Pulmonary artery endothelial cell (primary cell): Measurements from ENCODE around the gene HLF. TPM values are rescaled to one million over a fixed set of nuclear protein-coding genes. Genes with fewer than 3 reads are reported as not detected.

Source experiments
- DNase-seq: peaks from one replicate; pipeline ENCODE4 v3.0.0-alpha.2; 2011; ENCODE audit warnings: low read depth, low spot score
- total RNA-seq: library from RNA; depleted of rRNA; stranded (reverse); fragments of >200 nt; gene quantifications from 2 replicates; pipeline ENCODE4 v1.2.3, GENCODE V29; 2014

The HLF gene
- total RNA-seq, 1 donor from 2014 or later, result 0.13 TPM

DNA sequence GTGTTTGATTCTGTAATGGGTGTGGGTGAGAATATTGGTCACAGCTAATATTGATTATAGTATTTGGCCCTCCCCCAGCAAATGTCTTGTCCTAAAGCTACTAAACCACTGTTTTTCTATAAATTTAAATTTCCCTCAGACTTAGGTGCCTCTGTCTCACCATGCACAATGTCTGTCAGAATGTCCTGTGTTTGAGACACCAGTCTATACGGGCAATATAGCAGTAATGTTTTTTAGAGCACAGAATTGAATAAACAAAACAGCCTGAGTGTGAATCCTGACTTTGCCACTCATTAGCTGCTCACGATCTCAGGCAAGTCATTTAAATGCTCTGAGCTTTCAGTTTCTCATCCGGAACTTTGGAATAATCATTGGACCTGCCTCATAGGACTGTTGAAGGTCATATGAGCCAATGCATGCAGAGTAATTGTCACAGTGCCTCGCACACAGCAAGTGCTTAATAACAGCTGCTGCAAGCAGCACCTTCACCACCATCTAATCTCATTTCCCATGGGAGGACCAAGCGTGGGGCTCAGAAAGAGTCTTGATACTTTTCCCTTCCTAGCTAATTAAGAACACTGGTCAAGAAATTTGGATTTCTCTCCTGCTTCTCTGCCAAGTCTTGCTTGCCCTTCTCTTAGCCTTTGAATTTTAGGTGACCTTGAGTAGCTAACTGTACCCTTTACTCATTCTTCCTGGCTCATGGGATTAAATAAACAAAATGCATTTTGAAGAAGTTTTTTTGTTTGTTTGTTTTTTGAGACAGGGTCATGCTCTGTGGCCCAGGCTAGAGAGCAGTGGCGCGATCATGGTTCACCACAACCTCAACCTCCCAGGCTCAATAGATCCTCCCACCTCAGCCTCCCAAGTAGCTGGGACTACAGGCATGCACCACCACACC is 9.8 kb downstream of the HLF start:
- DNase-seq, result no peak

DNA sequence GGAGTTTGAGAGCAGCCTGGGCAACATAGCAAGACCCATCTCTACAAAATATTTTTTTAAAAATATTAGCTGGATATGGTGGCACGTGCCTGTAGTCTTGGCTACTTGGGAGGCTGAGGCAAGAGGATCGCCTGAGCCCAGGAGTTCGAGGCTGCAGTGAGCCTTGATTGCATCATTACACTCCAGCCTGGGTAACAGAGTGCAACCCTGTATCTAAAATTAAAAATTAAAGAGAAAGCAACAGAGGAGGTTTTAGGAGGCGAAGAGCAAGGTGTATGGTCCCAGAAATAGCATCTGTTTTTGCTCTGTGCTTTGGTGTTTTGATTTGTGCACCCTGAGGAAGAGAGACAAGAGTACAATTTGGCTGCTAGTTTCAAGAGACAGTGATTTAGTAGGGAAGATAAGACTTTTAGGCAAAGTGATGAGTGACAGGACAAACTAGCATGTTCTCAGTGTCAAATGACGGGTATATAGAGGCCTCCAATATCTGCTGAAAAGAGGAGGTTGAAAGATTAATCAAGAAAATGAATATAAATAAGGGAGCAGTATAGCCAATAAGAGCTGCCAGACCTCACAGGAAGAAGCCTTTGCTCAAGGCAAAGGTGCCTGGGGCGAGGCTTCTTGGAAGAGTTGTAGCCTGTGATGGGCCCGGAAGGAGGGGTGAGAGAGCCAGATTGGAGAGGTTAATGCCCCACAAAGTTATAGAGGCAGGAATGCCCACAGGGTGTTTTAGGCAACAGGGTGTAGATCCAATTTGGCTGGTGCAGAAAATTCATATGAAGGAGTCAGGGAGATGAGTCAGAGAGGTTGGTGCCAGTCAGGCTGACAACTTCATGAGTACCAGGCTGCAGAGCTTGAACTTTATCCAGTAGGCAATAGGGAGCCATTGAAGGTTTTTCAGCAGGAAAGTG is 11.4 kb downstream of the HLF start:
- DNase-seq, result no peak

DNA sequence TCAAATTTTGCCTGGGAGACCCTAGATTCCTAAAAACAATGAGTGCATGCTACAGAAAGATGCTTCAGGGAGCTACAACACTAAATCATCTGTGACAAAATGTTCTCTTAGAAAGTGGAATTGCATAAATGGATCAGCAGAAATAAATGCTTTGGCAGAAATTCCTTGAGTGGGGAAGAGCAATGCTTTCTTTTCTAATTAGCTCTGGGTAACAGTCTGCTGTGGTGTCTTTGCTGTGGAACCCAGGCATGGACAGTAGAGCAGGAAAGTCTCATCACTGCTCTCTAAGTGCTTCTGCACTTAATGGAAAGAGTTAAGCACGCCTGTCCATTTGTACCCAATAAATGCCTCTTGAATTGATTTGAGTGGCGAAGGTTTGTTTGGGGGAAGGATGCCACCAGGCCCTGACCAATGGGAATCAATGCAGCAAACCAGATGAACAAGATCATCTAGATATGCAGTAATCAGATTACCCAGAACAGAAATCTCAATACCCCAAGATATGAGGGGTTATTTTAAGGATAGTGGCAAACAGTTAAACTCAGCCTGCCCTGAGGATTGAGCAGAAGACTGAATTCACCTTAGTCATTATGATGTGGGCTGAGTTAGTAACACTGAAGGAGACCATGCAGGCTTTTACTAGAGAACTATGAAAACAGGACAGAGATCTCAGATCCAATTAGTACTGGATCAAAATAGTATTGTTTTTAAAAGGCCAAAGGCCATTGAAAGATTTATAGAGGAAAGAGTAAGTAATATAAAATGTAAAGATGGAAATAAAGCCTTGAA is 13.6 kb downstream of the HLF start:
- DNase-seq, result no peak

- DNase-seq, result no peak
Measured at GRCh38 chr17:55279203-55279602, 14.4 kb downstream of the HLF start.

DNA sequence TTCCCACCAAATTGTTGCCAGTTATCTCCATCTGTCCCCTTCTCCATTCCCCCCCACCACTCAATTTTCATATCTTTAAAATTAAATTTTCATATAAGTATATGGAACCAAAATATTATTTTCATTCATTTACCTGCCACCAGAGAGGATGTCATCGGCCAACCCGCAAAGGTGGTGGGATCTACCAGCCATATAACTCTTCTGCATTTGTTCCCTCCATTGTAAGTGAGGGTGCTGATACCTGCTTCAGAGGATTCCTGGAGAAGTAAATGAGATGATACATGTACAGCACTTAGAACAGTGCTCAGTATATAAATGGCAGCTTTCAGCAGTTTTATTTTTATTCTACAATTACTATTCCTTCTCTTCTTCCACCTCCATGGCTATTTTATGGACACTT is 15.0 kb downstream of the HLF start:
- no peak for DNase-seq

- DNase-seq, result no peak
Measured at GRCh38 chr17:55280212-55280611, 15.5 kb downstream of the HLF start.

DNA sequence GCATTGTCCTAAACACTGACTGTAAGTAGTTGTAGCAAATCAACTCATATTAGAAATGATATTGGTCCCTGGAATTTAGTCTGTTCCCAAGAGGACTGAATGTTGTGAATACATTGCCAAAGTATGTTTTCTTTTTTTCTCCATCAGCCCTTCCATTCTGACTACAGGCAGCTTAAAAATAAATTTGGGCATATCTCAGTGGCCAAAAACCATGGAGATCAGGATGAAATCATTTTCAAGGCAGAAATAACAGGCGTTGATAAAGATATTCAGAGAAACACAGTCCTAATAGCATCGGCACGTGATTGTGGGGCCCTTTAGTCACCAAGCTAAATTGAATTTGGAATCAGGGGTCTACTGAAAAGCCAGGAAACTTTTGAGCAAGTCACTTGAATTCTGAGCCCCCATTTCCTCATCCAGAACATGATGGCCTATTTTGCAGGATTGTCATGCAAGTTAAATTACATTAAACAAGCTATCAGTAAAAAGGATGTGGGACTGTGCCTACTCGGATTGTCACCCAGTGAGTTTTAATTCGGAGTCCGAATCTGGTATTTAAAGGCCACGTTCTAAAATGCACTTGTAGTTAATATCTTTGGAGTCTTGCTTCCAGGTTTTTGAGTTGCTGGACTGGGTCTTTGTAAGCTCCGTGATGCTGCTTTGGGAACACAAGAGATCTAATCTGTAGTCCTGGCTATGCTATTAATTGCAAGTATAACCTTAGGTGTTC is 17.1 kb downstream of the HLF start:
- DNase-seq, result no peak

GRCh38 chr17:55282379-55282702 is 17.6 kb downstream of the HLF start:
- no peak for DNase-seq

- no peak for DNase-seq
Measured at GRCh38 chr17:55282741-55283140, 18.0 kb downstream of the HLF start.

DNA sequence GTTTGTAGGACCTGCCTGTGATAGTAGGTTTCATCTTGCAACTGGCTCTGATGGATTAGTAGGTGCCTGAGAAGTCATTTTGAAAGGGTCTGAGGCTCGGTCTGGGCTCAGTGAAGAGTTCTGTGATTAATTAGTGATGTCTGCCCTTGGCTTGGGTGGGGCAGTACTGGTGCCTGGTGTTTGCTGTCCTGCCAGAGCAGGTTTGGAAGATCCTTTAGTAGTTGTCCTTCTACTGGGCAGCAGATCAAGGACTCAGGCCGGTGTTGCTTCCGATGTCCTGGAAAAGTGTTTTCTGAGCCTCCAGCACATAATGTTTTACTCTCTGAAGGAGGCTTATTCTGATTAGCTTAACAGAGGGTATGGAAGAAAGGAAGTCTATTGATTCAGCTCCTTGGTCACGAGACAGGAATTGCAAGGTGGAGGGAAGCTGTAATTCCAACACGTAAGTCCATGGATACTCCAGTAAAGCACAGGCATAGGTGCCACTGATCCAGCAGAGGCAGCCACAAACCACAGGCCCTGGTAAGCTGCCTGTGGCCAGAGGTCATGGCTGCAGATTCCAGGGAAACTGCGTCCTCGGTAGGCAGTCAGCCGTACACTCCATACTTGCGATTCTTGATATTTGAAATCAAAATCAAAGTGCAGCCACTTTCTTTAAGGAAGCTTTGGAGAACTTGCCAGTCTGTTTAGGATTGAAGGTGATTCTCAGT is 18.7 kb downstream of the HLF start:
- no peak for DNase-seq

GRCh38 chr17:55284001-55284884 is 19.5 kb downstream of the HLF start:
- DNase-seq, result no peak

- no peak for DNase-seq
Measured at GRCh38 chr17:55284944-55285339, 20.2 kb downstream of the HLF start.

DNA sequence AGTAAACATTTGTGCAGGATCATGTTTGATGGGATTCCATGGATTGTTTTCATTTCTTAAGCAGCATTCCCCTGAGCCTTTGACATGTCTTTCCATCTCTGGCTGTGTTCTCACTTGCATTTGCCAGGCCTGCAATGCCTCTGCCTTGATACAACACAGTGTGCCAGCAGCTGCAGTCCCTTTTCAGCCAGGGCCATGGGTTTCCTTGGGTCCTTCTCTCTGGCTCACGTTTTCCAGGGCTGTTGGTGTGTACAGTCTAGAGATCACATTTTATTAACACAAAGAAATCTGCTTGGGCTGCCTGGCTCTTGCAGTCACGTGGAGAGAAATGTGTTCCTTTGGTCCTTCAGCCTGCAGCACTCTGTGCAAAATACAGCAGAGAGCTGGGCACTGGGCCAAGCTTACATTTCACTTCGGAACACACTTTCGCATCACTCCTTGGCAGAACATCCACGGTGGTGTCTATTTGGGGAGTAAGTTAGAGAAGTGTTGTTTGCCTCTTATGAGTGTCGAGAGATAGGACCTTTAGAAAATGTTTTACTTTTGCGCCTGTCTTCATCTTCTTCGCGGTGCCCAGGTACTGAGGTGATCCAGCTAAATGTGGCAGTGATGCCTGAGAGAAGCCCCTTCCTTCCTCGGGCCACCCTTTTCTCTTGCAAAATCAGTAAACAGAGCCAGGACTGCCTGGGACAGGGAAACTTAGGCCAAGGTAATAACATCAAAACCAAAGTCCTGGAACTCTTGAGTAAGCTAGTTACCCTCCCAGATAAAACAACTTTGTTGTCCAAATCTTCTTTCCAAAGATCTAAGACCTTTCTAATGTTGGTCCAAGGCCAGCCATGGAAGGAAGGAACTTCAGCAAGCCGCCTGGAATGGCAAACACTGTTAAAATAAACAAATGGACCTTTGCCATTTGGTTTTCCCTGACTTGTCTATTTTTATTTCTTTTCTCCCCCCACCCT is 20.9 kb downstream of the HLF start:
- DNase-seq, result no peak

- DNase-seq, result no peak
Measured at GRCh38 chr17:55286681-55287589, 22.2 kb downstream of the HLF start.

DNA sequence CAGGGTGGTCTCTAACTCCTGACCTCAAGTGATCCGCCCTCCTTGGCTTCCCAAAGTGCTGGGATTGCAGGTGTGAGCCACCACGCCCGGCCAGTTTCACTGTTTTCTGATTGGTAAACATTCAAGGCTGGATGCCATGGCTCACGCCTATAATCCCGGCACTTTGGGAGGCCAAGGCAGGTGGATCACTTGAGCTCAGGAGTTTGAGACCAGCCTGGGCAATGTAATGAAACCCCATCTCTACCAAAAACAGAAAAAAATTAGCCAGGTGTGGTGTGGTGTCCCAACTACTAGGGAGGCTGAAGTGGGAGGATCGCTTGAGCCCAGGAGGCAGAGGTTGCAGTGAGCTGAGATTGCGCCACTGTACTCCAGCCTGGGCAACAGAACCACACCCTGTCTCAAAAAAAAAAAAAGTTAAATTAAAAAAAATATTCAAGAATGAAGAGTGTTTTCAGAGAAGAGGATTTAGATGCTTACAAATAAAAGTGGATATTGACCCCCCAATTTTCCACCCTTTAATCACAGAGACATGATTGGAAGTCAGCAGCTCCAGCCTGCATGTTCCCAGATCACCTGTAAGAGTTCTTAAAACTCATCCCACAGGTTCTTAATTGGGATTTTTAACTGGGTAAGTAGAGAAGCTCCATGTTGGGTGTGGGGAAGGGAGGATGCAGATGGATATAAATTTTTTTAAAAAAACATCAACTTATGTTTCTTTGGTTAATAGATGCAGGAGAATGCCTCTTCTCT is 23.8 kb downstream of the HLF start:
- DNase-seq, result no peak

DNA sequence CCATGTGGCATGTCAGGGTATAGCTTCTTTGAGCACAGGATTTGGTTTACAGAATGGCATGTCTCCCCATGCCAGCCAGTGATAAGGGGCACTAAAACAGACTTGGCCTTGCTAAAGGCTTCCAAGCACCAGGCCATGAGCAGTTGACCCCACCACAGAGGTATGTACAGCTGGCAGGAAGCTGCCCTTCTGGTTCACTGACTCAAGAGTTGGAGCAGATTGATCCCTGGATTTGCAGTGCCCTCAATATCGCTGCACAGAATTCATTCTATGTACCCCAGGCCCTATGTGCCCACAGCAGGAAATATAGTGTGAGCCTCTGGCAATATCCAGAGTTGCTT is 24.3 kb downstream of the HLF start:
- no peak for DNase-seq

DNA sequence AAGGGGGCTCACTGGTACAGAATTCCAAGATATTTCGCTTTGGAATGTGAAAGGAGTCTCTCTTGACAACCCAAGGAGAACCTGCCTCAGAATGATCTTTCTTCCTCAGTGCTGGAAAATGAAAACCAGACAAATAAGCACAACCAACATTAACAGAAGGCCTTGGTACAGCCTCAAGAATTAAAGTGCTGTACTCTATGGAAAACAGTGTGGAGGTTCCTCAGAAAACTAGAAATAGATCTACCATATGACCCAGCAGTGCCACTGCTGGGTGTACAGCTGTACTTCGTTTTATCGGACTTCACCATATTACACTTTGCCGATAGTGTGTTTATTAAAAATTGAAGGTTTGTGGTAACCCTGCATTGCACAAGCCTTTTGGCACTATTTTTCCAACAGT is 25.2 kb downstream of the HLF start:
- DNase-seq, result no peak
